ENCODE measurements around the gene RAD9A. TPM values are rescaled to one million over a fixed set of nuclear protein-coding genes. Genes with fewer than 3 reads are reported as not detected.

Gene RAD9A
- total and polyA plus RNA-seq, 3 experiments from 2014 or later: 9.4 to 38.8 (median 36.8) TPM

DNA sequence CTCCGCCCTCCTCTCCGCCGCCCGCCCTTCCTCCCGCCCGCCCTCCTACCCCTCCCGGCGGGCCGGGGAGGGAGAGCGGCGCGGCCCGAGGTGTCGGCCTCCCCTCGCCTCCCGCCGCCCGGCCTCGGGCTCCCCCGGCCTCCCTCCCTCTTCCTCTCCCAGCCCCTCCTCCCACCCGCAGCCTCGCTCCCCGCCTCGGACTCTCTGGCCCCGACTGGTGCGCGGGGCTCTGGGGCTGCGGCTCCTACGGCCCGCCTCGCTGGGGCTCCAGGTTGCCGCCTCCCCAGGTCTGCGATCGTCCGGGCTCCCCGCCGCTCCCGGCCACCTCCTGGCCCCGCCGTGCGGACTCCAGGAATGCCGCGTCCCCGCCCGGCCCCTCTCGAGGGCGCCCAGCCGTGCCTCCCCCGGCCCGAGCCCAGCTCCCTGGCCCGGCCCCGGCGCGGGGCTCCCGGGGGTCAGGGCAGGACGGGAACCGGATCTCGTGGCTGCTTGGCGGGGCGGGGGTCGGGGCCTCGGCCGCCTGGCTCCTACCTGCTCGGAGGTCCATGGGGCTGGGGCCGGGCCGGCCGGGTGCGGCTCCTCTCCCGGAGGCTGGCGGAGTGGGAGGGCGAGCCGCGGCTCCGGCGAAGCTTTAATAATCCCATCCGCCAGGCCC lies 18.7 kb upstream of the RAD9A start, which contains the start of gene CLCF1:
Gene CLCF1, minus strand, starts transcription at position 606 of the 655 bp plus-strand sequence. Its CDS starts 59 bp downstream, at position 547.
- H3K27ac Mint-ChIP-seq: peak within 1 kb of the TSS; percentile 91 to 98 (median 96)
- peaks cover 0 to 5% (median 0%) of the 10 kb centered on the region in 3 donors for H3K36me3 Mint-ChIP-seq
- H3K27me3 ChIP-seq (ENCODE audit: insufficient read depth, low read length, poor library complexity, severe bottlenecking): peaks cover 3% of the 10 kb centered on the region
- H3K9me3 Mint-ChIP-seq: peaks cover 0 to 4% (median 0%) of the 10 kb centered on the region in 5 donors
- POLR2A ChIA-PET: interaction anchor here (0.6 to 4.3 kb wide), 15 partner anchors 9 to 934 kb away, joined by 3 to 51 read pairs (median 6); partner anchors contain the start of genes KDM2A, POLD4, PPP1CA and RPS6KB2
- peaks cover 57% of the 10 kb centered on the region for H3K4me1 ChIP-seq (ENCODE audit: insufficient read depth, low read length)
- DNase-seq: peak in 3 of 5 donors; percentile 20 to 65 (median 25)
- H3K27me3 Mint-ChIP-seq: peaks cover 0 to 5% of the 10 kb centered on the region in 2 donors
- peak within 1 kb of the TSS; percentile 91 to 99 (median 97) for H3K4me3 Mint-ChIP-seq
- H3K9me3 ChIP-seq (ENCODE audit: low read length): no peaks in the 10 kb centered on the region
- CTCF ChIA-PET: interaction anchor here (1.0 to 25.1 kb wide), 4 partner anchors 11 to 65 kb away, joined by 4 to 860 read pairs (median 58); partner anchors contain the start of genes POLD4 and PTPRCAP
- peak within 1 kb of the TSS; percentile 79 for H3K27ac ChIP-seq (ENCODE audit: low read depth, low read length)
- peaks cover 48 to 78% (median 55%) of the 10 kb centered on the region in 3 donors for H3K4me1 Mint-ChIP-seq
- H3K4me3 ChIP-seq (ENCODE audit: low read length): peak within 1 kb of the TSS; percentile 53
- H3K36me3 ChIP-seq (ENCODE audit: insufficient read depth, low read length): no peaks in the 10 kb centered on the region

DNA sequence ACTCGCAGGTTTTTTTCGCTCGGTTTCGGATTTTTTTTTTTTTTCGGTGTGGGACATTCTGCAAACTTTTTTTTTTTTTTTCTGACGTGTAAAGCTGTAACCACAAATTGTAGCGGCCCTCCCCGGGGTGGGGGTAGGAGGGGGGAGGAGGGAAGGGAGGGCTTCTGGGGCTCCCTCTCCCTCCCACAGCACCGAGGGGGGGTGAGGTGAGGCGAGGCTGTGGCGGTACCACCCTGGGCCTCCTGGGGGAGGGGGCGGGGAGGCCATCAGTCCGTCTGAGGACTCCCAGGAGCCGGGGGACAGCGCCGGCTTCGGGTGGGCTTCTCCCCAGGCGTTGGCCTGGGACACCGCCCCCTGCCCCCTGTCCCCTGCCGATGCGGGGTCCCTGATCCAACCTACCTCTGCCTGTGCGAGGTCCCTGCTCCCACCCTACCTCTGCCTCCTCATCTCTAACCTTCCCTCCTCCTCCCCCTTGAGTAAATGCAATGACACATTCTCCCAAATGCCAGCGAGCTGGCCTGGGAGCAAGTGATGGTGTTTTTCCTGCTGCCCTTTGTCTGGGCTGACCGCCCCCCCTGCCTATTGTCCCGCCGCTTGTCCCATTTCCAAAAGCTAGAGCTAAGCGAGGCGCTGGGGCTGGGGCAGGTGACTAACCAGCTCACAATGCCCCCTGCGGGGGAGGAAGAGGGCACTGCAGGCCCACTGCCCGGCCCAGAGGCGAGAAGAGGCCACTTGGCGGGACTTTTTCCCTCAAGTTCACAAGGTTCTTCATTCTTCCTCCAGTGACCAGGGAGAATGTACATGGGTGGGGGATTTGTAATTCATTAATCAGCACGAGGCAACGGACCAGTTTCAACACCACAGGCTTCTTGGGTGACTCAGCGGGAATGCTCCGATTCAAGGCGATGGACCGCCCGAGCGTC lies 17.9 kb upstream of the RAD9A start:
- peak; percentile 71 to 96 (median 85) for DNase-seq

DNA sequence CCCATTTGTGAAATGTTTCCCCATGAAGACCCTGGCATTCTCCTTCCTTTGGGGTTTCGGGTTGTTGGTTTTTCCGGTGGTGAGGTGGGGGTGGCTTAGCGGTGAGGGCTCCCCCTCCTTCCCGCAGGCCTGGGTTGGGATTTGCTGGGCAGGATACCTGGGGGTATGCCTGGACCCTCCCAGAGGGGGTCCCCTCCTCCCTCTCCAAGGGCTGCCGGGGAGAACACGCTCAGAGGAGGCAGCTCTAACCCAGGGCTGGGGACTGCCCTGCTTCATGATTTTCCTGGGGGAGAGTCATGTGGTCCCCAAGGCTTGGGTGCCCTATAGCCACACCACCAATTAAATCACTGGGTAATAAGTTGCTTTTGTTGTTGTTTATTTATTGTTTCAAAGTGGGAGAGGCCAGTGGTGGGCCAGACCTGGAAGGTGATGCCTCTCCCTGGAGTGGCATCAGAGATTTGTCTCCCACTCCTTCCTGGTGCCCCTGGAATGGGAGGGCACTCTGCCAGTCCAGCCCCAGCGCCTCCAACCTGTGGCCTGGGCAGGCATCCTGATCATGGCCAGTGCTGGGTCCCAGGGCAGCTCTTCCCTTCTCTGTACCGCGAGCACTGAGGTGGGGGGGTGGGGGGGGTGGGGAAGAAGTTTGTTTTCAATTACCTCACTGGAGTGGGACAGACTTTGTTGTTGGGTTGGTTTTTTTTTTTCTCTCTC lies 17.1 kb upstream of the RAD9A start:
- Histone ChIP-seq H3K36me3 (ENCODE audit: insufficient read depth, low read length) (no peaks in the 10 kb centered on the region), H3K27ac (ENCODE audit: low read depth, low read length) (peak overlapping the region; percentile 79), H3K27me3 (ENCODE audit: insufficient read depth, low read length, poor library complexity, severe bottlenecking) (peaks cover 3% of the 10 kb centered on the region), H3K4me3 (ENCODE audit: low read length) (no peak overlapping the region), H3K9me3 (ENCODE audit: low read length) (no peaks in the 10 kb centered on the region), H3K4me1 (ENCODE audit: insufficient read depth, low read length) (peaks cover 41% of the 10 kb centered on the region)
- Mint-ChIP-seq H3K27ac (peak overlapping the region; percentile 34 to 98 (median 88)), H3K9me3 (peaks cover 0 to 4% (median 0%) of the 10 kb centered on the region in 5 donors), H3K4me1 (peaks cover 32 to 62% (median 39%) of the 10 kb centered on the region in 3 donors), H3K27me3 (peaks cover 0 to 5% of the 10 kb centered on the region in 2 donors), H3K4me3 (peak overlapping the region; percentile 78 to 98 (median 85)), H3K36me3 (peaks cover 0 to 5% (median 0%) of the 10 kb centered on the region in 3 donors)
- no peak for DNase-seq
- POLR2A ChIA-PET: interaction anchor here (0.7 to 4.3 kb wide), 3 partner anchors 12 to 57 kb away, joined by 4 to 51 read pairs (median 7); partner anchors contain the start of gene POLD4
- CTCF ChIA-PET: interaction anchor here (1.5 to 25.1 kb wide), 3 partner anchors 9 to 28 kb away, joined by 4 to 860 read pairs (median 113); partner anchors contain the start of gene POLD4

More for the DNA sequence above, 17.9 kb upstream of the RAD9A start:
- Histone ChIP-seq H3K4me3 (ENCODE audit: low read length) (peak overlapping the region; percentile 53), H3K4me1 (ENCODE audit: insufficient read depth, low read length) (peaks cover 49% of the 10 kb centered on the region), H3K27me3 (ENCODE audit: insufficient read depth, low read length, poor library complexity, severe bottlenecking) (peaks cover 3% of the 10 kb centered on the region), H3K36me3 (ENCODE audit: insufficient read depth, low read length) (no peaks in the 10 kb centered on the region), H3K9me3 (ENCODE audit: low read length) (no peaks in the 10 kb centered on the region), H3K27ac (ENCODE audit: low read depth, low read length) (peak overlapping the region; percentile 79)
- CTCF ChIA-PET: interaction anchor here (0.6 to 25.1 kb wide), 5 partner anchors 10 to 64 kb away, joined by 3 to 860 read pairs (median 4); partner anchors contain the start of genes POLD4, PPP1CA and PTPRCAP
- peak overlapping the region; percentile 91 to 98 (median 96) for H3K27ac Mint-ChIP-seq
- peaks cover 0 to 5% of the 10 kb centered on the region in 2 donors for H3K27me3 Mint-ChIP-seq
- peak overlapping the region; percentile 91 to 99 (median 97) for H3K4me3 Mint-ChIP-seq
- H3K9me3 Mint-ChIP-seq: peaks cover 0 to 4% (median 0%) of the 10 kb centered on the region in 5 donors
- peaks cover 40 to 70% (median 47%) of the 10 kb centered on the region in 3 donors for H3K4me1 Mint-ChIP-seq
- H3K36me3 Mint-ChIP-seq: peaks cover 0 to 5% (median 0%) of the 10 kb centered on the region in 3 donors
- POLR2A ChIA-PET: interaction anchor here (0.6 to 4.3 kb wide), 16 partner anchors 9 to 935 kb away, joined by 3 to 51 read pairs (median 5); partner anchors contain the start of genes KDM2A, POLD4, PPP1CA and RPS6KB2

DNA sequence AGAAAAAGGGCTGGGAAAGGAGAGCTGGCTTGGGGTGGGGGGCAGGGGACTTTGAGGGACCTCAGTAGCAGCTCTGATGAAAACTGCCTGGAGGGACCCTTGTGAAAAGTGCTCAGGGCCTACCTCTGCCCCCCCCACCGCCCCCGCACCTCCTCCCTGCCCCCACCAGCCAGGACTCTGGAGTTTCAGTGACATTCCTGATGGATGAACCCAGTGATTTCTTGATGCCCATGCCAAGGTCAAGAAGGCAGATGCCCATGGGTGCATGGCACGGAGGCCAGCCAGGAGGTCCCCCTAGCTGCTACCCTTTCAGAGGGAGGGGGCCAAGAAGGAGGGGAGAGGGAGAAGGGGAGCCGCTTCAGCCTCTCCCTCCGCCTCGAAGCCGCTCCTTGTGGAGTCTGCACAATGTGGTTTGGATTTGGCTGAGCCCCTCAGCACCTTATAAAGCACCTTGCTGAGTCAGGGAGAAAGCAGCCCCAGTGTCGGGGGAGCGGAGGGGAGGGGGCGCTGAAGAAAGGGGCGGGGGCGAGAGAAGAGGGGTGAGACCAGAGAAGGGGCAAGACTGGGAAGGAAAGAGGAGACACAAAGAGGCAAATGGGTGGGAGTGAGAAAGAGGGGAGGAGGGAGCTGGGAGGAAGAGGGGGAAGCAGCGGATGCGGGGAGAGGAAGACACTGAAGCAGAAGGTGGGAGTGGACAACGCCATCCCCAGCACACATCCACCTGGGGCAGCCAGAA lies 16.3 kb upstream of the RAD9A start:
- Mint-ChIP-seq H3K9me3 (peaks cover 0 to 4% (median 0%) of the 10 kb centered on the region in 5 donors), H3K4me3 (peak overlapping the region in 6 of 7 donors; percentile 12 to 65 (median 26)), H3K27ac (peak overlapping the region in 5 of 8 donors; percentile 59 to 98 (median 83)), H3K27me3 (peaks cover 0 to 5% of the 10 kb centered on the region in 2 donors), H3K4me1 (peaks cover 27 to 54% (median 31%) of the 10 kb centered on the region in 3 donors), H3K36me3 (peaks cover 0 to 5% (median 0%) of the 10 kb centered on the region in 3 donors)
- CTCF ChIA-PET: interaction anchor here (0.9 to 25.1 kb wide), 5 partner anchors 8 to 108 kb away, joined by 3 to 860 read pairs (median 12); partner anchors contain the start of gene POLD4
- Histone ChIP-seq H3K4me1 (ENCODE audit: insufficient read depth, low read length) (peaks cover 36% of the 10 kb centered on the region), H3K4me3 (ENCODE audit: low read length) (no peak overlapping the region), H3K9me3 (ENCODE audit: low read length) (no peaks in the 10 kb centered on the region), H3K27ac (ENCODE audit: low read depth, low read length) (no peak overlapping the region), H3K27me3 (ENCODE audit: insufficient read depth, low read length, poor library complexity, severe bottlenecking) (peaks cover 3% of the 10 kb centered on the region), H3K36me3 (ENCODE audit: insufficient read depth, low read length) (no peaks in the 10 kb centered on the region)
- POLR2A ChIA-PET: interaction anchor here (1.3 to 4.3 kb wide), 2 partner anchors 13 to 23 kb away, joined by 3 to 51 read pairs; partner anchors contain the start of gene POLD4
- DNase-seq: no peak

DNA sequence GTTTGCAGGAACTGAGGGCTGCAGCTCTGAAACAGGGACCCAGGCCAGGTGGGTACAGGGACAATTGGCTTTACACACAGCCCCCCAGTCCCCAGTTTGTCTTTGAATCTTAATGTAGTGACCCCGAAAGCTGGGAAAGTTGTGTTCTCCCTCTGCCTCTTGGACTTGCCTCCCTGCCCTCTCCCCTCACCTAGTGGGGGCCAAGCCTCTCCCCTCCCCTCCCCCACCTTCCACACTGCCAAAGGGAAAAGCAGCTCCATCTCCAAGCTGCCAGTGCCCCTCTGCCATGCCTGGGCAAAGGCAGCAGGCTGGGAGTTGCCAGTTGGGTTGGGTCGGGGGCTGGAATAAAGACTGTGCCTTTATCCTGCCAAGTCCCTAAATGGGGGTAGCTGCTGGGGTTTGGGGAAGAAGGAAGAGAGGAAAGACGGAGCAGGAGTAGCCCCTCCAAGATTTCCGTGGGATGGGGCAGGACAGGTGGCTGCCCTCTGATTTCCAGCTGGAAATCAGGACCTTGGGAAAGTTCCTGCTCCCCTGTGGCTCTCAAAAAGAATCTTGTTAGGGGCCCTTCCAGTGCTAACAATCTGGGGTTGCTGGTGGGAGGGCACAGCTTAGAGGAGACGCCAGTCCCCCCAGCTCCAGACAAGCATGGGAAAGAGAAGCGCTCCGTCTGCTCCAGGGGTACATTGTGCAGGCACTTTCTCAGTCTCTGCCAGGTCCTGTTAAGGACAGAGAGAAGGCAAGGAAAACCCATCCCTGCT lies 15.5 kb upstream of the RAD9A start:
- ChIA-PET CTCF (interaction anchor here (0.9 to 25.1 kb wide), 6 partner anchors 8 to 114 kb away, joined by 3 to 860 read pairs (median 8); partner anchors contain the start of gene POLD4), POLR2A (interaction anchor here (0.6 to 4.3 kb wide), 4 partner anchors 14 to 26 kb away, joined by 3 to 51 read pairs (median 10); partner anchors contain the start of gene POLD4)
- Histone ChIP-seq H3K4me1 (ENCODE audit: insufficient read depth, low read length) (peaks cover 29% of the 10 kb centered on the region), H3K27me3 (ENCODE audit: insufficient read depth, low read length, poor library complexity, severe bottlenecking) (peaks cover 3% of the 10 kb centered on the region), H3K27ac (ENCODE audit: low read depth, low read length) (no peak overlapping the region), H3K36me3 (ENCODE audit: insufficient read depth, low read length) (no peaks in the 10 kb centered on the region), H3K9me3 (ENCODE audit: low read length) (no peaks in the 10 kb centered on the region), H3K4me3 (ENCODE audit: low read length) (no peak overlapping the region)
- Mint-ChIP-seq H3K27me3 (peaks cover 0 to 2% of the 10 kb centered on the region in 2 donors), H3K9me3 (peaks cover 0 to 4% (median 0%) of the 10 kb centered on the region in 5 donors), H3K36me3 (peaks cover 0 to 5% (median 0%) of the 10 kb centered on the region in 3 donors), H3K4me1 (peaks cover 24 to 52% (median 25%) of the 10 kb centered on the region in 3 donors), H3K27ac (peak overlapping the region in 6 of 8 donors; percentile 29 to 86 (median 64)), H3K4me3 (peak overlapping the region in 6 of 7 donors; percentile 12 to 65 (median 23))
- DNase-seq: no peak

All from CD8-positive, alpha-beta memory T cell (primary cell).